HG02884 (cell line): ENCODE results near the gene ALOX12.
"Not testable (repeated sequence)": the region's sequence is repeated elsewhere in the genome, so short reads cannot be mapped to it uniquely, and the experiment has no call there.

Experiments used
- ATAC-seq: cut with Tn5 transposase; IDR thresholded peaks from one replicate; pipeline ENCODE4 v1.9.1; 2021; ENCODE audit warnings: mild to moderate bottlenecking, moderate library complexity; ENCODE audit not compliant: unreplicated experiment

ALOX12 gene, protein sequence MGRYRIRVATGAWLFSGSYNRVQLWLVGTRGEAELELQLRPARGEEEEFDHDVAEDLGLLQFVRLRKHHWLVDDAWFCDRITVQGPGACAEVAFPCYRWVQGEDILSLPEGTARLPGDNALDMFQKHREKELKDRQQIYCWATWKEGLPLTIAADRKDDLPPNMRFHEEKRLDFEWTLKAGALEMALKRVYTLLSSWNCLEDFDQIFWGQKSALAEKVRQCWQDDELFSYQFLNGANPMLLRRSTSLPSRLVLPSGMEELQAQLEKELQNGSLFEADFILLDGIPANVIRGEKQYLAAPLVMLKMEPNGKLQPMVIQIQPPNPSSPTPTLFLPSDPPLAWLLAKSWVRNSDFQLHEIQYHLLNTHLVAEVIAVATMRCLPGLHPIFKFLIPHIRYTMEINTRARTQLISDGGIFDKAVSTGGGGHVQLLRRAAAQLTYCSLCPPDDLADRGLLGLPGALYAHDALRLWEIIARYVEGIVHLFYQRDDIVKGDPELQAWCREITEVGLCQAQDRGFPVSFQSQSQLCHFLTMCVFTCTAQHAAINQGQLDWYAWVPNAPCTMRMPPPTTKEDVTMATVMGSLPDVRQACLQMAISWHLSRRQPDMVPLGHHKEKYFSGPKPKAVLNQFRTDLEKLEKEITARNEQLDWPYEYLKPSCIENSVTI

GRCh38 chr17:6995500-6996255 lies at the start of gene ALOX12:
Gene ALOX12 (plus strand): TSS chr17:6996049. CDS start chr17:6996118, 69 bp downstream.
- ATAC-seq, result no peak

DNA sequence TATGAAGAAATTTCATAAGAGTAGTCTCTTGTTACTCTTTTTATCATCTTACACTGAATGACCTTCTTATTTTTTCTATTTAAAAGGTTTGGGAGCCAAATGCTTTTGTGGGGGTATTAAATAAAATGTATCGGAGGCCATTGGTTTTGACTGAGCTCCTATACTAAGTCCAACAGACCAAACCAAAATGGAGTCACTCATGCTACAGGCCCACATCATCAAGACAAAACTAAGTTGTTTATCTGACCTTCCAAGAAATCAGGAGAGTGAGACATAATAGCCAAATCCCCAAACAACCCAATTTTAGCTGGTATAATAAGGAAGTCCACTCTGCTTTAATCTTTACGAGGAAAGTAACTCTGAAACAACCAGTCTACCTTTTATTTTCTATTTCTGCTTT lies 48.1 kb upstream of the ALOX12 start:
- no peak for ATAC-seq

- ATAC-seq, result no peak
These were observed 47.3 kb upstream of the ALOX12 start for GRCh38 chr17:6948562-6948961.

GRCh38 chr17:6948976-6949375 lies 46.9 kb upstream of the ALOX12 start:
- no peak for ATAC-seq

GRCh38 chr17:6950938-6951337 lies 44.9 kb upstream of the ALOX12 start:
- ATAC-seq, result not testable (repeated sequence)

- no peak for ATAC-seq
These were observed 42.2 kb upstream of the ALOX12 start for GRCh38 chr17:6953689-6954088.

DNA sequence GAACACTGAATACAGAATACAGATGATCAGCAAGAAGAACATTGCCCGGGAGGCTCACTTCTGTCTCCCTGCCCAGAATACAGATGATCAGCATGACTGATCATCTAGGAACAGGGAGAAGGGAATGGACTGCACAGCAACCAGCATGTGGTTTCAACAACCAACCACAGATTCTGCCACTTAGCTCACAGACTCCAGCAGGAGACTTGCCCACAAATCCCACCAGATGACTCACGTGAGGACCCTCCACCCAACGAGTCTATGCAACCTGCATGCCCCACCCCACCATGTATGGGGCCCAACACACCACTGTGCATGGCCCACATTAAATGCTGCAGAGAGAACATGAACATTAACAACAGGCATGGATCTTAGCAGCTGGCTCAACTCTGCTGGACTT lies 36.1 kb upstream of the ALOX12 start:
- ATAC-seq, result no peak

- no peak for ATAC-seq
These were observed 26.5 kb upstream of the ALOX12 start for GRCh38 chr17:6969323-6969726.

- ATAC-seq, result no peak
These were observed 24.9 kb upstream of the ALOX12 start for GRCh38 chr17:6970992-6971391.

- ATAC-seq, result not testable (repeated sequence)
These were observed 16.4 kb upstream of the ALOX12 start for GRCh38 chr17:6979440-6979839.

DNA sequence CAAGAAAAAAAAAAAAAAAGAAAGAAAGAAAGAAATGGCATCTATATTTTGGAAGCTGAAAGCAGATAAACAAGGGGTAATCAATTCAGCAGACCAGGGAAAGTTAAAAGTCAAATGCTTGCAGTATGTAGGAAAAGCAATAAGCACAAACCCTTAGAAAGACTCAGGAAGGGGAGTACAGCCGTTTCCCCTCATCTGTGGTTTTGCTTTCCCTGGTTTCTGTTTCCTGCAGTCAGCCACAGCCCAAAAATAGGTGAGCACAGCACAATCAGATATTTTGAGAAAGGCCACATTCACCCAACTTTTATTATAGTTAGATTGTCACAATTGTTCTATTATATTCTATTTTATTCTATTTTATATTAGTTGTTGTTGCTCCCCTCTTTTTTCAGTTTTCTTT lies 14.4 kb upstream of the ALOX12 start:
- ATAC-seq, result no peak

DNA sequence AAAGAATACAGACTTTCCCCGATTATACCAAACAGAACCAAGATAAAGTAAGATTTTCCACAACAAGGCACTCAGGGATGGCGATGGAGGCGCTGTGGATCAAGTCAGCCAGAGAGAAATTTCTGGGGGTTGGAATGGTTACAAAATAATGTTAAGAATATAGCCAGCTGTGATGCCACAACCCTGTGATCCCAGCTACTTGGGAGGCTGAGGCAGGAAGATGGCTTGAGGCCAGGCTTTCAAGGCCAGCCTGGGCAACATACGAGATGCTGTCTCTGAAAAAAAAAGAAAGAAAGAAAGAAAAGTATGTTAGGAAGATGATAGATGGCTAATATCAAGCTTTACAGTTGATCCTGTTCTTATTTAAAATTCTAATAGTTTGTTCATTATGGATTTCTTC lies 10.6 kb upstream of the ALOX12 start:
- no peak for ATAC-seq

GRCh38 chr17:6986676-6987075 lies 9.2 kb upstream of the ALOX12 start:
- ATAC-seq, result no peak

- no peak for ATAC-seq
These were observed 6.1 kb upstream of the ALOX12 start for GRCh38 chr17:6989779-6990178.

- not testable (repeated sequence) for ATAC-seq
These were observed 2.2 kb upstream of the ALOX12 start for GRCh38 chr17:6993613-6994056.

DNA sequence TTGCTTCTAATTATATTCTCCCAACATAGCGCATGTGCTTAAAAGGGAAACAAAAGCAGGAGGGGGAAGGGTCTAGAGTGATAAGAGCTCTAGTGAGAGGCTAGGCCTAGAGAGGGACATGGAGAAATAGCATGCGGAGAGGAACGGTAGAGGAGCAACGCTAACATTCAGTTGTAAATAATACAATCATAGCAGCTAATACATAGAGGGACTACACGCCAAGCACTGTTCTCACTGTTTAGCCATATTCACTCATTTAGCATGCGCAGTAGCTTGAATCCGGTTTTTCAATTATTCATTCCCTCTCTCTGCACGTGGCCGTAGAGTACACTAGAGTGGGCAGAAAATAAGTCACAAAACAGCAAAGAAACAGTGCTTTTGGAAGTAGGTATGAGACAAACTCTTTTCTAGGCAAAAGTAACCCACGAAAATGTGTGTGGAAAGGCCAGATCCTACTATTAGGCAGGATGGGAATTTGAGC lies 1.7 kb upstream of the ALOX12 start:
- ATAC-seq, result no peak

DNA sequence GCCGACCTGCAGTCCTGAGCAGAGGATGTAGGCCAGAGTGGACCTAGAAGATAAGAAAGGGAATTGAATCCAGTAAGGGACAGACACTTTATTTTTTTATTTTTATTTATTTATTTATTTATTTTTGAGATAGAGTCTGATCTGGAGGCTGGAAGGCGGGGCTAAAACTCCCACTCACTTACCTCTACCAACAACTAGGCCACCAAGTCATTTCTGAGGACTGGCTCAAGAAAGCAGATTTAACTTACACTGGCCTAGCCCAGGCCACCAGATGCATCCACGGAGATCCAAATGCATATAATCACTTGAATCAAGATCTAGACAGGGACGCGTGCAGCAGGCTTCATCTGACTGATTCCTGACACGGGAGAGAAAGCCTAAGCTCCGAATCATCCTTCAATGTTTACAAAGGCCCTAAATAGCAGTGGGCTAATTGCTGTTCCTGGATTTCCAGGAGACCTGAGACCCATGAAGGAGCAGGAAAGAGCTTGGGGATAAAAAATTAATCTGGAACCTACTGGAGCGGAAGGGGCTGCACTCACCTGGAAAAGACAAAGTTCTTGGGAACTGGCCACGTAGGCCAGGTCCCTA lies 1.1 kb upstream of the ALOX12 start:
- ATAC-seq, result no peak

GRCh38 chr17:6996256-6997011 lies 585 bp downstream of the ALOX12 start:
- ATAC-seq, result no peak

DNA sequence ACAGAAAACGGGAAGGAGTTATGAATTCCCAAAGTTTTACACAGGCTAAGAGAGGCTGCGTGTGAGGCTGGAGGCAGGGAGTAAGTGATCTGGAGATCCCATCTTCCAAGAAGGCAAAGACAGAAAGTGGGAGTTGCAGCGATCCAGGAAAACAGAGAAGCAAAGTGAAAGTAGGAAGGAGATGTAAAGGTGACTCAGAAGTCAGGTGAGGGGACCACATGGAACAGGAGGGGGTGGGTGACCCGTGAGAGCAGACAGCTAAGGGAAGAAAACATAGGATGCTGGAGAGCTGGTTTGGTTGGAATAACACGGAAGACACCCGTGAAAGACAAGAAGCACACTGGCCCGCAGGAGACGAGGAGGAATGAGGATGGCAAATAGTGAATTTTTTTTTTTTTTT lies 1.3 kb downstream of the ALOX12 start:
- ATAC-seq, result no peak

DNA sequence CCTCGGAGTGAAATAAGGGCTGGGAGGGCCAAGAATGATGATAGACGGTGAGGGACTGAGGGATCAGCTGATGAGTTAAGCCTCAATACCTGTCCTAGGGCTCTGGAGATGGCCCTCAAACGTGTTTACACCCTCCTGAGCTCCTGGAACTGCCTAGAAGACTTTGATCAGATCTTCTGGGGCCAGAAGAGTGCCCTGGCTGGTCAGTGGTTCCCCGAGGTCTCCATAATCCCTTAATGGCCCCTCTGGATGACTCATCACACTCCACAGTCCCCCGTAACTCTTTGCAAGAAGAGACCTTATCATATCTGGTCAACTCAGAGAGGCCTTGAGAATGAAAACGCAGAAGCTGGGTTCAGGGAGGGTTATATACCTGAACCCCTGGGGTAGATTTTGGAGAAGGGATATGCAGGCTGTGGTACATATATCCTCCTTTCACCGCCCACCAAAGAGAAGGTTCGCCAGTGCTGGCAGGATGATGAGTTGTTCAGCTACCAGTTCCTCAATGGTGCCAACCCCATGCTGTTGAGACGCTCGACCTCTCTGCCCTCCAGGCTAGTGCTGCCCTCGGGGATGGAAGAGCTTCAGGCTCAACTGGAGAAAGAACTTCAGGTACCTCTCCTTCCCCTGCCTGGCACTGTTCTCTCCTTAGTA lies 3.1 kb downstream of the ALOX12 start:
- ATAC-seq, result no peak
